Cardiac muscle cell (in vitro differentiated cells and primary cell): ENCODE measurements around the gene WDR20. TPM values are rescaled to one million over a fixed set of nuclear protein-coding genes. Genes with fewer than 3 reads are reported as not detected.

ENCODE experiments used
- DNase-seq, 2 donors: peaks; one replicate each; pipeline versions ENCODE4 v3.0.0 to v3.0.0-alpha.2; 2010 to 2017; ENCODE audit warnings: low read depth in 1 of 2, low spot score in 1 of 2
- H3K27ac ChIP-seq: fragments of 200-600 bp; sonication (generic); 2 replicates; pipeline ENCODE4 v1.5.1; 2016
- H3K27me3 ChIP-seq: fragments of 200-600 bp; sonication (generic); 2 replicates; pipeline ENCODE4 v1.6.0; 2016; ENCODE audit warnings: control low read depth
- H3K36me3 ChIP-seq: fragments of 200-600 bp; sonication (generic); 2 replicates; pipeline ENCODE4 v1.5.1; 2016; ENCODE audit warnings: control low read depth
- H3K4me1 ChIP-seq: fragments of 200-600 bp; sonication (generic); 2 replicates; pipeline ENCODE4 v1.8.1; 2017; ENCODE audit warnings: low read depth, mild to moderate bottlenecking, mixed run types
- H3K4me3 ChIP-seq: fragments of 200-600 bp; sonication (generic); 2 replicates; pipeline ENCODE4 v1.5.1; 2016; ENCODE audit warnings: mild to moderate bottlenecking
- H3K9me3 ChIP-seq: fragments of 200-600 bp; sonication (generic); 2 replicates; pipeline ENCODE4 v1.5.1; 2017; ENCODE audit warnings: low read depth, mild to moderate bottlenecking, control low read depth
- polyA plus RNA-seq: library from polyadenylated mRNA; unstranded; fragments of >200 nt; fragmentation: Nextera tagmentation; extraction: Ambion mirVana; gene quantifications from 2 replicates; pipeline ENCODE4 v1.2.1, GENCODE V29; 2016
- total RNA-seq: library from RNA; depleted of rRNA; stranded (reverse); fragments of >200 nt; gene quantifications from 2 replicates; pipeline ENCODE4 v1.2.3, GENCODE V29; 2016
- TF ChIP-seq, protein P1 (sequence below): IDR thresholded peaks from 2 replicates; pipeline ENCODE4 v1.5.1; 2012; ENCODE audit warnings: low read depth, mild to moderate bottlenecking, low read length

Gene WDR20
- total and polyA plus RNA-seq, 2 experiments from 2014 or later = 20.5 to 27.0 TPM

DNA sequence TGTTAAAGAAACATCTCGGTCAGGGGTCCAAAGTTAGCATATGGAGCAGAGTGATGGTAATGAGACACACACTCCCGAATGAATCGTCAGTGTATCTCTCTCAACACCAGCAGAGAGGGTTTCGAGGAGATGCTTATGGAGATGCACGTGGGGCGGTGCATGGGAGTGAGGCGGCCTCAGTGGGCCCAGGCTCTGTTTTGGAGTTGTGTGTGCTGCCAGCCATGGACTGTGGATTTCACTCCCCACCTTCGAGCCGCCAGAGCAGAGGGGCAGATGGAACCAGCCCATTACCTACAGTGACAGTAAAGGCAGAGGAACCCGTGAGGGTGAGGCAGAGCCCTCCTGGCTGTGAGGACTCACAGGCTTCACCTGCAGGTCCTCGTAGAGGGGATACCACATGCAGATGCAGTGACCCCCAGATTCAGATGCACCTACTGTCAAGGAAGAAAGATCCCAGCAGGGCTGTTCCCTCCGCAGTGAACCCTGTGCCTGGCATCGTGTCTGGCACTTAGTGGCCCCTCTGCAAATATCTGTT, 68.2 kb downstream of the WDR20 start:
- TF ChIP-seq, protein P1, sequence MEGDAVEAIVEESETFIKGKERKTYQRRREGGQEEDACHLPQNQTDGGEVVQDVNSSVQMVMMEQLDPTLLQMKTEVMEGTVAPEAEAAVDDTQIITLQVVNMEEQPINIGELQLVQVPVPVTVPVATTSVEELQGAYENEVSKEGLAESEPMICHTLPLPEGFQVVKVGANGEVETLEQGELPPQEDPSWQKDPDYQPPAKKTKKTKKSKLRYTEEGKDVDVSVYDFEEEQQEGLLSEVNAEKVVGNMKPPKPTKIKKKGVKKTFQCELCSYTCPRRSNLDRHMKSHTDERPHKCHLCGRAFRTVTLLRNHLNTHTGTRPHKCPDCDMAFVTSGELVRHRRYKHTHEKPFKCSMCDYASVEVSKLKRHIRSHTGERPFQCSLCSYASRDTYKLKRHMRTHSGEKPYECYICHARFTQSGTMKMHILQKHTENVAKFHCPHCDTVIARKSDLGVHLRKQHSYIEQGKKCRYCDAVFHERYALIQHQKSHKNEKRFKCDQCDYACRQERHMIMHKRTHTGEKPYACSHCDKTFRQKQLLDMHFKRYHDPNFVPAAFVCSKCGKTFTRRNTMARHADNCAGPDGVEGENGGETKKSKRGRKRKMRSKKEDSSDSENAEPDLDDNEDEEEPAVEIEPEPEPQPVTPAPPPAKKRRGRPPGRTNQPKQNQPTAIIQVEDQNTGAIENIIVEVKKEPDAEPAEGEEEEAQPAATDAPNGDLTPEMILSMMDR = no peak
- no peaks in the 10 kb centered on the region for H3K27me3 ChIP-seq
- no peaks in the 10 kb centered on the region for H3K36me3 ChIP-seq
- H3K9me3 ChIP-seq = no peaks in the 10 kb centered on the region
- DNase-seq = no peak
- no peak overlapping the region for H3K27ac ChIP-seq
- no peaks in the 10 kb centered on the region for H3K4me1 ChIP-seq
- no peak overlapping the region for H3K4me3 ChIP-seq

DNA sequence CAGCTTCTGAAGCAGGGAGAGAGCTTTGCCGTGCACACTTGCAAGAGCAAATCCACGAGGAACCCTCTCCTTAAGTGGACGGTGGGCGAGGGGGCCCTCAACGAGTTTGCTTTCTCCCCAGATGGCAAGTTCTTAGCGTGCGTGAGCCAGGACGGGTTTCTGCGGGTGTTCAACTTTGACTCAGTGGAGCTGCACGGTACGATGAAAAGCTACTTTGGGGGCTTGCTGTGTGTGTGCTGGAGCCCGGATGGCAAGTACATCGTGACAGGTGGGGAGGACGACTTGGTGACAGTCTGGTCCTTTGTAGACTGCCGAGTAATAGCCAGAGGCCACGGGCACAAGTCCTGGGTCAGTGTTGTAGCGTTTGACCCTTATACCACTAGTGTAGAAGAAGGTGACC, 69.0 kb downstream of the WDR20 start:
- TF ChIP-seq, protein P1 = no peak
- H3K9me3 ChIP-seq = no peaks in the 10 kb centered on the region
- H3K27me3 ChIP-seq = no peaks in the 10 kb centered on the region
- H3K4me3 ChIP-seq = no peak overlapping the region
- H3K27ac ChIP-seq = peak overlapping the region; percentile 28
- no peaks in the 10 kb centered on the region for H3K4me1 ChIP-seq
- no peaks in the 10 kb centered on the region for H3K36me3 ChIP-seq
- no peak for DNase-seq

DNA sequence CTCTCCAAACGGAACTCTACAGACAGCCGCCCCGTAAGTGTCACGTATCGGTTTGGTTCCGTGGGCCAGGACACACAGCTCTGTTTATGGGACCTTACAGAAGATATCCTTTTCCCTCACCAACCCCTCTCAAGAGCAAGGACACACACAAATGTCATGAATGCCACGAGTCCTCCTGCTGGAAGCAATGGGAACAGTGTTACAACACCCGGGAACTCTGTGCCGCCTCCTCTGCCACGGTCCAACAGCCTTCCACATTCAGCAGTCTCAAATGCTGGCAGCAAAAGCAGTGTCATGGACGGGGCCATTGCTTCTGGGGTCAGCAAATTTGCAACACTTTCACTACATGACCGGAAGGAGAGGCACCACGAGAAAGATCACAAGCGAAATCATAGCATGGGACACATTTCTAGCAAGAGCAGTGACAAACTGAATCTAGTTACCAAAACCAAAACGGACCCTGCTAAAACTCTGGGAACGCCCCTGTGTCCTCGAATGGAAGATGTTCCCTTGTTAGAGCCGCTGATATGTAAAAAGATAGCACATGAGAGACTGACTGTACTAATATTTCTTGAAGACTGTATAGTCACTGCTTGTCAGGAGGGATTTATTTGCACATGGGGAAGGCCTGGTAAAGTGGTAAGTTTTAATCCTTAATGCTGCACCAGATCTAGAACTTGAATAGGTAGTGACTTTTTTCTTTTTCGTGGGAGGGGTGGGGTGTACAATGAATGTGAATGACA, 69.7 kb downstream of the WDR20 start:
- no peaks in the 10 kb centered on the region for H3K9me3 ChIP-seq
- no peak overlapping the region for H3K4me3 ChIP-seq
- H3K27ac ChIP-seq = peak overlapping the region; percentile 28
- TF ChIP-seq, protein P1 = peak; percentile 25
- peak; percentile 17 to 54 for DNase-seq
- no peaks in the 10 kb centered on the region for H3K36me3 ChIP-seq
- H3K27me3 ChIP-seq = no peaks in the 10 kb centered on the region
- H3K4me1 ChIP-seq = no peaks in the 10 kb centered on the region

DNA sequence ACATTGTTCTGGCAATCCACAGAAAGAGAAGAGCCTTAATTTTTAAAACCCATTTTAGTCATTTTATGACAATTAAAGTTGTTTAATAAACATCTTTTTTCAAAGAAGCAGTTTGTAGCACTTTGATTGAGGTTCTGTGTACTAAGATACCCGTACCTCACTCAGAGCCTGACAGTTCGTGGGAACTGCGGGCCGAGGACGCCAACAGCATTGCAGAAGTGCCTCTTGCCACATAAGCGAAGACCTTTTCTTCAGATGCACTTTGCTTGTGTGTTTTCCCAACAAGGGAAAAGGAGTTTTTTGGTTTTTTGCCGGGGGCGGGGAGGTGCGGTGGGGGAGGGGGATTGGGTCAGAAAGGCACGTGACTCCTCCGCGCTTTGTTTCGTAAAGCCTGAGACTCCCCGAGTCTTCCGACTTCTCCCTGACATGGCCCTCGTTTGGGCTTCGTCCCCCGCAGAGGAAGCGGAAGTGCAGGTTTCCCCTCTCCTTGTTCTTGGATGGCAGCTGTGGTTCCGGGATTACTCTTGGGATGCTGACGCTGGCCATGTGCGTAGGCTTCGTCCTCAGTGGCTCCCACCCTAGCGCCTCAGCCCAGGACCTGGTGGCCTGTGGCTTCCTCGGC, 70.8 kb downstream of the WDR20 start:
- Histone ChIP-seq H3K27ac (no peak overlapping the region), H3K27me3 (no peaks in the 10 kb centered on the region), H3K4me3 (no peak overlapping the region), H3K4me1 (peaks cover 9% of the 10 kb centered on the region), H3K9me3 (no peaks in the 10 kb centered on the region), H3K36me3 (no peaks in the 10 kb centered on the region)
- DNase-seq = no peak
- TF ChIP-seq, protein P1 = no peak

DNA sequence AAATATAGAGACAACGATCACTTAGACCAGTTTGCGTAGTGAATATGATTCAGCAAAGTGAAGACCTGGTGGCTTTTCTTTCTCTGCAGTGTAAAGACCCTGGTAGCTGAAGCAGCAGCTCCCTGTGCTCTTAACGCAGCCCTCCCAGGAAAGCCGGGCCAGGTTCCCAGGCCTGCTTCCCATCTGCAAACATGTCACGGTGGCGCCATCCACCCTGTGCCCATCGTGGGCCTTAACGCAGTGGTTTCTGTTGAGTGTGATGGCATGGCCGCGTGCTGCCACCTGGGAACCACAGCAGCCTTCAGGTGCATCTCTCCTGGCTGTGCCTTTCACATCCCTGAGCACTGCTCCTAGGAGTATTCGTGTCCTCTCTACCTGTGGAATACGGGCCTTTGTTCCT, 71.5 kb downstream of the WDR20 start:
- peaks cover 16% of the 10 kb centered on the region for H3K4me1 ChIP-seq
- H3K36me3 ChIP-seq = no peaks in the 10 kb centered on the region
- H3K4me3 ChIP-seq = no peak overlapping the region
- no peaks in the 10 kb centered on the region for H3K9me3 ChIP-seq
- no peak for DNase-seq
- TF ChIP-seq, protein P1 = no peak
- no peak overlapping the region for H3K27ac ChIP-seq
- no peaks in the 10 kb centered on the region for H3K27me3 ChIP-seq
